HG02623 (cell line): Measurements from ENCODE around the gene RB1.
"Not testable (repeated sequence)": the region's sequence is repeated elsewhere in the genome, so short reads cannot be mapped to it uniquely, and the experiment has no call there.

Source experiments
- ATAC-seq: cut with Tn5 transposase; IDR thresholded peaks from one replicate; pipeline ENCODE4 v1.9.1; 2021; ENCODE audit warnings: moderate library complexity; ENCODE audit not compliant: unreplicated experiment

The RB1 gene

DNA sequence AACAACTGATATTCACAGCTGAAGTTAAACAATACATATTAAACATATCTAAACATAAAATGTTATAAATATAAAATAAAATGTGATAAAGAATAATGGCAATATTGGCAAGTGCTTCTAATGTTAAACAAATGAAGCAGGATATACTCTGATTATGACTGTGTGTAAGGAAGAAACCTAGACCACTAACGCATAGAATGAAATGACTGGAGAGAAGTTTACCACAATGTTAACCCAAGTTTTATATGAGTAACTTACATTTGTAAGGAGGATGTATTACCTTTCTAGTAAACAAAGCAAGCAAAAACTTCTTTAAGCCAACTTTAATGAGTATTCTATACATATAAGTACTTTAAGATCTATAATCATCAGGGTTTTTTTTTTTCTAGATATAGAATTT, 43.0 kb downstream of the RB1 start:
- no peak for ATAC-seq

DNA sequence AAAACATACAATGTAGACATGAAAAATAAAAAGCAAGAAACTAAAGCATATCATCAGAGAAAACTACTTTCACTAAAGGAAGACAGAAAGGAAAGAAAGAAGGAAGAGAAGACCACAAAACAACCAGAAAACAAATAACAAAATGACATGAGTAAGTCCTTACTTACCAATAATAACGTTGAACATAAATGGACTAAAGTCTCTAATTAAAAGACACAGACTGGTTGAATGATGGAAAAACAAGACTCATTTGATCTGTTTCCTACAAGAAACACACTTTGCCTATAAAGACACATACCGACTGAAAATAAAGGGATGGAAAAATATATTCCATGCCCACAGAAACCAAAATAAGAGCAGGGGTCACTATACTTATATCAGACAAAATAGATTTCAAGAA, 46.0 kb downstream of the RB1 start:
- ATAC-seq: no peak

DNA sequence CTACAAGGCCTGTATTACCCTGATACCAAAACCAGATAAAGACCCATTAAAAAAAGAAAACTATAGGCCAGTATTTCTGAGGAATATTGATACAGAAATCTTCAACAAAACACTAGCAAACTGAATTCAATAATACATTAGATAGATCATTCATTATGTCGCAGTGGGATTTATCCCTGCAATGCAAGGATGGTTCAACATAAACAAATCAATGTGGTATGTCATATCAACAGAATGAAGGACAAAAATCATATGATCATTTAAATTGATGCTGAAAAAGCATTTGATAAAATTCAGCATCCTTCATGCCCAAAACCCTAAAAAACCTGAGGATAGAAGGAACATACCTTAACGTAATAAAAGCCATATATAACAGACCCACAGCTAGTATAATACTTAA, 50.0 kb downstream of the RB1 start:
- ATAC-seq: no peak

DNA sequence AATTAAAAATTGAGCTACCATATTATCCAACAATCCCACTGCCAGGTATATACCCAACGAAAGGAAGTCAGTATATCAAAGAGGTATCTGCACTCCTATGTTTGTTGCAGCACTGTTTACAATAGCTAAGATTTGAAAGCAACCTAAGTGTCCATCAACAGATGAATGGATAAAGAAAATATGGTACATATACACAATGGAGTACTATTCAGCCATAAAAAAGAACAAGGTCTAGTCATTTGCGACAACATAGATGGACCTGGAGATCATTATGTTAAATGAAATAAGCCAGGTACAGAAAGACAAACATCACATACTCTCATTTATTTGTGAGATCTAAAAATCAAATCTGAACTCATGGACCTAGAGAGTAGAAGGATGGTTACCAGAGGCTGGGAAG, 52.0 kb downstream of the RB1 start:
- not testable (repeated sequence) for ATAC-seq

DNA sequence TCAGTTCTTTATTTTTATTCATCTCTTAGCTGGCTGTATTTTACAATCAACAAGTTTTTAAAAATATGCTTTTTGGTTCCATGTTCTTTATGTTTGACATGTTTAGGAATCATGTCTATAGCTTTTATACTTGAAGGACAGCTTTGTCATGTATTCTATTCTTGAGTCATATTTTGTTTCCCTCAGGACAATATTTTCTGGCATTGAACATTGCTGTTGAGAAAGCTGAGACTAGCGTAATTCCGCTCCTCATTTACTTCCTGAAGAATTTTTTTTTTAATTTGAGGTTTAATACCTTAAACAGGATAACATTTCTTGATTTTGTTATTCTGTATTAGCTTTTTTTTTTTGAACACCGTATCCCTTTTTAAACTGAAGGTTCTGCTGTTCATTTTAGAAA, 53.2 kb downstream of the RB1 start:
- ATAC-seq: no peak

DNA sequence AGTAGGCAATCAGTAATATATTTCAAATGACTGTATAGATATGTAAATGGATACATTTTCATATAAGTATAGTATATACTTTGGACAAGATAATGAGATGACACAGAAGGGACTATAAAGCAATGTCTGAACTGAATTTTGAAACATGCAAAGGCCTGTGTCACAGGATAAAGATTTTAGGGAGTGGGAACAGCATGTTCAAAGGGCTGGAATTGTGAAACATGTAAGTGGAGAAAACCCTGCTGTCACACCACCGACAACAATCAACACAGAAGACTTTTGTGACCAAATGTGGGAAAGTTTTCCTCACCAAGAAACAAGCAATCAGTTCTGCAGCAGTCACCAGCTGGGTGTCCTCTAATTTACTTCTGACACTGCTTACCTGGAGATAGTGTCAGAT, 66.4 kb downstream of the RB1 start:
- no peak for ATAC-seq

DNA sequence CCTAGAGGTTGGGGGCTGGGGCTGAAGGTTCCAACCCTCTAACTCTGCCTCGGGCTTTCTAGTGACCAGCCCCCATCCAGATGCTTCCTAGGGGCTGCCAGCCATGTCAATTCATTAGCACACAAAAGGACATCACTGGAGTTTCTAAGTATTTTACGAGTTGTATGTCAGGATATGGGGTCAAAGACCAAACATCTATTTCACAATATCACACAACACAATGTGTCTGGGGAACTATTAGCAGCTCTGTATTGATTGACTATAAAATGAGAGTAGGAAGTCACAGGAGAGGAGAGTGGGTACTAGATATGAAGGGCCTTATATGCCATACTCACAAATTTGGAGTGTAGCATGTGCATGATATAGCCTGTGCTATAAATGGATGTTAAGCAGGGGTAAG, 67.3 kb downstream of the RB1 start:
- no peak for ATAC-seq

DNA sequence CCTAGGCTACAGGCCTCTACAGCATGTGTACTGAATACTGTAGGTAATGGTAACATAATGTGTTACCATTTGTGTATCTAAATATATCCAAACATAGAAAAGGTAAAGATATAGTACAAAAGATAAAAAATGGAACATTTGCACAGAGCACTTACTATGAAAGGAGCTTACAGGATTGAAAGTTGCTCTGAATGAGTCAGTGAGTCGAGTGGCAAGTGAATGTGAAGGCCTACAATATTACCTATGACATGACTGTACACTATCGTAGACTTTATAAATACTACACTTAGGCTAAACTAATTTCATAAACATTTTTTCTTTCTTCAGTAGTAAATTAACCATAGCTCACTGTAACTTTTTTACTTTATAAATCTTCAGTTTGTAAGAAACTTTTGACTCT, 74.3 kb downstream of the RB1 start:
- no peak for ATAC-seq

DNA sequence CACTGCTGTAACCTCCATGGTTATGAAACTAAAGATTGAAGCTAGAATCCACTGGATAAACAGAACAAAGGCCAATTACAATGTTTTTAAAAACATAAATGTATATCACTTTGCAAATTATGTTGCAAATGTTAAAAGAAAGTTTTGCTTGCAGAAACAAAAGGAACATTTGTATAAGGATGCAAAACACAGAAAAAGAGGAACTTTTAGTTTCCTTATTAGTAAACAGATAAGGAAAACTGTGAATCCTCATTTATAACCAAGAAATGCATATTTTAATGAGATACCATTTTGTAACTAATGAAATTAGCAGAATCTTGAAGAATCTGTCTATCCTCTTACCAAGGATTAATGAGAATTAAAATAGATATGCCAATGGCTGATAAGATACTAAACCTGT, 77.0 kb downstream of the RB1 start:
- no peak for ATAC-seq

DNA sequence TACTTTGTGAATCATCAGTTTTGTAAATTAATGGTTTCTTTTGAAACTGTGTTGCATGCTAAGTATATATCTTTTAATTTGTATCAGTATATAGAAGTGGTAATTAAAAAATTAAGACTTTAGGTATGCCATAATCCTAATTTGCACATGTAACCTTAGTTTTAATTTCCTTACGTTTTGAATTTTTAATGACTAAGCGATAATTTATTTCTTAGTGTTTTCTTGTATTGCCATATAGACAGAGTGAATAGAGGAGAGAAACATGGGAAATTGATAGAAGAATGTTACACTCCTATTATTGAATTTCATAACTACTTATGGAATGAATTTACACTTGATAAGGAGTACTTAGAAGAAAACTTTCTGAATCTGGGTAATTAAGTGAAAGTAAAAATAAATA, 79.8 kb downstream of the RB1 start:
- ATAC-seq: no peak

DNA sequence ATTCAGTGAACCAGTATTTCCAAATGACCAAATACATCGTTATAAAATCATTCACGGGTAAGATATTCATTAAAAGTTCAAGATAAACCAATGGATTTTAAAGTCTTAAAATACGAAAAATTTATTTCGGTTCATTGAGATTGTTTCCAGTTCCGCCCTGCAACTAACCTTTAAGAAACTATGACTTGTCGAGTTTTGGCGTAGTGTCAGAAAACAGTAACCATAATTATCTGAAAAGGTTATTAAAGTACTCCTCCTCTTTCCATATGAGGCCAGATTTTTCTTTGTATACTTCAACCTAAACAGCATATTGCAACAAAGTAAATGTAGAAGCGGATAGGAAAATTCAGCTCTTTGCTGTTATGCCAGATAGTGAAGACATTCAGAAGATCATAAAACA, 83.3 kb downstream of the RB1 start:
- no peak for ATAC-seq

DNA sequence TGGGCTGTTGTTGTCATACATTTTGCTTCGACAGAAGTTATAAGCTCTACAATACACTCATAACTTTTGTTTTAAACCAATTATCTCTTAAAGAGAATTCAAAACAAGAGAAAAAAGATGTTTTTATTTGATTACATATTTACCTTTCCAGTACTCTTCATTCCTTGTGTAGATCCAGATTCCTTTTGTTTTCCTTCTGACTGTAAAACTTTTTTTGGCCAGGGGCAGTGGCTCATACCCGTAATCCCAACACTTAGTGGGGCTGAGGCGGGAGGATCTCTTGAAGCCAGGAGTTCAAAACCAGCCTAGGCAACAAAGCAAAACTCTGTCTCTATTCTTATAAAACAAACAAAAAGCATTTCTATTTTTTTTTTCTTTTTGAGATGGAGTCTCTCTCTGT, 87.7 kb downstream of the RB1 start:
- ATAC-seq: no peak

DNA sequence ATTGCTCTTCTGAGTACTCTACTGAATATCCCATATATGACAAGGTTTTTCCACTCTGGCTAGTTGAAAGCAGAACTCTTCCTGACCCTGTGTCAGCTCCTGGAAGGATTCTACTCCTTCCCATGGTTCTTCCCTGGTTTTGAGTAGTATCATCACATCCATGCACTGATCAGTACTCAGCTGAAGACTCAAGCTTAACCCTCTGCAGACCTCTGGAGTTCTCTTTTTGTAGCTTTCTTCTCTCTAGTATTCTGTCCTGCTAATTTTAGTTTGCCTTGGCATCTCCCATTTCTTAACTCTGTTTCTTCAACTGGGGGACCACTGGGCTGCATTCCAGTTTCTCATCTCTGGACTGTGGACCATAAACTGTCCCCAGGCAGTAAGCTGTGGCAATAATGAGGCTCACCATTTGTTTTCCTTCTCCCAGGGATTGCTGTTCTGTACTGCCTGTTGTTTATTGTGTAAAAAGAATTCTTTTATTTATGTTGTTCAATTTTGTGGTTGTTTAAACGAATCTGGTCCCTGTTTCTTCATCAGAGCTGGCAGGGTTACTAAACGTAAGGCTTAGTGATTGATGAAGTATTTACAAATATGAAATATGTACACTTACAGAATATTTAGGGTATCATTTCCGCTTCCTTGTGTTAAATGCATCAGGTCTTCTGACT, 89.6 kb downstream of the RB1 start:
- no peak for ATAC-seq

DNA sequence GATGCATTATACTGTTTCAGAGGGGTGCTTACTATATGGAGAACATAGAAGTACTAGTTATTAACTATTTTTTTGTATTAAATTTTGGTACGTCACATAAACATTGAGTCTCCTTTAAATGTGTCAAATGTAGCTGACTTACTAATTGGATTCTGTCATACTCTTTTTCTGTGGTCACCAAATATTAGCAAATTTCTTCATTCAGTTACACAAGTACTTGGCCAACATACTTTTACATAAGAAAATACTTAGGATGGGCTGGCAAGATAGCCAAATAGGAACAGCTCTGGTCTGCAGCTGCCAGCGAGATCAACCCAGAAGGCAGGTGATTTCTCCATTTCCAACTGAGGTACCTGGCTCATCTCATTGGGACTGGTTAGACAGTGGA, 90.1 kb downstream of the RB1 start:
- ATAC-seq: no peak

DNA sequence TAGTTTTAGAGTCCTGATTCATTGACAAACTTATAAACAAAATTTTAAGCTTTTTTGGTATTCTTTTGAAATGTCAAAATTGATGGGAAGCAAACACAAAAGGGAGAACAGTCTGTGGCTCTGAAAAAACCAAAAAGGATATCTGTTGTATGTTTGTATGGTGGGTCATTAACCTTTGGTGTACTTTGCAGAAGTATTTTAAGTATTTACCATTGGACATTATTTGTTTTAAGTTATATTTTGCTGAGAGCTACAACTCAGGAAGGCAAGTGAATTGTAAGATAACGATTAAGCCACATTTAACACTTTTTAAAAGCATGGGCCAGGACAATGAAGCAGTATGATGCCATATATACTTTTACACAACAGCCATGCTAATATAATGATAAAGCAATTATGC, 94.2 kb downstream of the RB1 start:
- ATAC-seq: no peak

DNA sequence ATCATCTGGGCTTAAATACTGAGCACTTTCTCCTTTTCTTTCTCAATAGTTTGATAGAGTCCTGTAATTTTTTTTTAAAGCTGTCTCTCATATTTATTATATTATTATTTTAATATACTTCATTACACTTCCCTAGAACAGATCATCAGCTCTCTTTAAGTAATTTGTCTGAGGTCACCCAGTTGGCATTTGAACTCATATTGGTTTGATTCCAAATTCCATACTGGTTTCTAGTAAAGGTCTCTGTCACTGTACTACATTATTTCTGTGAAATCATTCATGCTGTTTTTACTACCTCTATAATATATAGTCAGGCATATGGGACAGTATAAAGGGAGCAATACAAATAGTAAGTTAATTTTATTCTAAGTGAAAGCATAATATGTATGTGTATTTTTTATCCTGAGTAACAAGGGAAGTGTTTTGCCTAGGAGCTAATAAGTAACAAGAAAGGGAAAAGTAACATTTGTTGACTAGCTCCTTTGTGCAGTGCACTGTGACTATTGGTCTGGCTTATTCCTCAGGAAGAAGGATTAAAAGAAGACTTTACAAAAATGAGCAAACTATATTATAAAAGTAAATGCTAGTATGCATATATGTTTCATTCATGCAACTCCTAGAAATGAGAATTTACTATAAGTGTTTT, 95.0 kb downstream of the RB1 start:
- ATAC-seq: no peak

DNA sequence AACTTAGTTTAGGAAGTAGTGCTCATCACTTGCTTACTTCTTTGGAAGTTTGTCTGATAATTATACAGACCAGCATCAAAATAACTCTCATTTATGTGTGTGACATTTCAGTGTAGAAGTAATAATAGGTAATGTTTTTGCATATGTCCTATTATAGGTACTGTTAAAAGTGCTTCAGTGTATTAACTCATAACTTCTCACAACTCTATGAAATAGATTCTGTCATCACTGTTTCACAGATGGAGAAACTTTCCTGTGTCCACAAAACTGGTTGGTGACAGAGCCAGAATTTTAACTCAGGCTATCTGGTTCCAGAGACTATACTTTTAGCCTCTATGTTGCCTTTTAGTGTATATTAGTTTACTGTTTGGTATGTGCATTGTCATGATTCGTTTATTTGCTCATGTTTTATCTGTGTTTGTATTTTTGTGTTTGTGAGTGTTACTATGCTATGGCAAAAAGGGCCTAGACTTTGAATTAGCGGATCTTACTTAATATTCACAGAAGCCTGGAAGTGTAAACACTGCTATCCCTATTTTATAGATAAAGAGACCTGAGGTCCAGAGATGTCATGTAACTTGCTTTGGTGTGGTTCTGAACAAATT, 96.6 kb downstream of the RB1 start:
- no peak for ATAC-seq

DNA sequence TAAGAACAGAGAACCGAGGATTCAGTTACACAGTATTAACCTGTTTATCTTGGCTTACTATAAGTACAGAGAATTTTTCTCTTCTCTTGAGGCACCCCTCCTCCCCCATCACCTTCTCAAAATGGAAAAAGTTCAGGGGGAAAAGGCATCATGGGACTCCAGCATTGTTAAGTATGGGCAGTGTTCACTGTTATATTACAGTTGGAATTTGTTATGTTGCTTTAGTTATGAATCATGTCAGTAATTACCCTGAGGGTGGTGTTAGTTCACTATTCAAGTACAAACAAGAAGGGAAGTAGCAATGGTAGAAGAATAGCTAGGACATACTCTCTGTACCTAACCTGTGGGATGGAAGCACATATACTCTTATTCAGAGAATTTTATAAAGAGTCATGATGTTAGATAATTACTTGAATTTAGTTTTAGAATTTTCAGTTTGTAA, 97.3 kb downstream of the RB1 start:
- ATAC-seq: peak; percentile 48

DNA sequence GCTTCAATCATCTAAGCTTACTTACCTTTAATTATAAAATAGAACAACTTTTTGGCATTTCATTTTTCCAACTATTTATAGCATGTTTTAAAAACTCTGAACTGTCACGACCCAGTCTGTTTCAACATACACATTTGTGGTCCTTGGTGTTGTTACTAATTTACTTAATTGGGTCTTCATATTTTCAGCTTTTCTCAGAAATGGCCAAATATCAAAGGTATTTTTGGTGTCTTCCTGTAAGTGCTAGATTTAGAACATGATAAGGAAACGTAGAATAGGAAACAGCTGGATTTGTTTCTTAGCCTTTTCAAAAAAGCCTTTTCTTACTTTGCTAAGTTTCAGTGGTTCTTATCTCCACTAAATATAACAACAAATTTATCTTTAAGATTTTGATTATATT, 97.9 kb downstream of the RB1 start:
- no peak for ATAC-seq

DNA sequence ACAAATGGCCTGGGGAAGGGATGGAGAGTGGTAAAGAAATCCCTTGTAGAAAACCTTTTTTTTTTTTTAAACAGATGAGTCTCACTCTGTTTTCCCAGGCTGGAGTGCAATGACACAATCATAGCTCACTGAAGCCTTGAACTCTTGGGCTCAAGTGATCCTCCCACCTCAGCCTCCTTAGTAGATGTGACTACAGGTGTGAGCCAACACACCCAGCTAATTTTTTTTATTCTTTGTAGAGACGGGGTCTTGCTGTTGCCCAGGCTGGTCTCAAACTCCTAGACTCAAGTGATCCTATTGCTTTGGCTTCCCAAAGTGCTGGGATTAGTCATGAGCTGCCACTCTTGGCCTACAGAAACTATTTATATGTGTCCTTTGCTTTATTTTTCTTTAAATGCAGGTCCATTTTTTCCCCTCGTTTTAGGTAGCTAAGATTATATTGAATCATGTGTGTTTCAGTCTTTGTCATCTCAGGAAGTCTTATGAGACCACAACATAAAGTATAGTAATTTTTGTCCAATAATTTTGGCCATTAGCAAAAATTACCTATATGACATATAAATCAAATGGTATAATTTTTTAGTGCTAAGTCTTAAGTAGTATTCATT, 98.9 kb downstream of the RB1 start:
- ATAC-seq: no peak

DNA sequence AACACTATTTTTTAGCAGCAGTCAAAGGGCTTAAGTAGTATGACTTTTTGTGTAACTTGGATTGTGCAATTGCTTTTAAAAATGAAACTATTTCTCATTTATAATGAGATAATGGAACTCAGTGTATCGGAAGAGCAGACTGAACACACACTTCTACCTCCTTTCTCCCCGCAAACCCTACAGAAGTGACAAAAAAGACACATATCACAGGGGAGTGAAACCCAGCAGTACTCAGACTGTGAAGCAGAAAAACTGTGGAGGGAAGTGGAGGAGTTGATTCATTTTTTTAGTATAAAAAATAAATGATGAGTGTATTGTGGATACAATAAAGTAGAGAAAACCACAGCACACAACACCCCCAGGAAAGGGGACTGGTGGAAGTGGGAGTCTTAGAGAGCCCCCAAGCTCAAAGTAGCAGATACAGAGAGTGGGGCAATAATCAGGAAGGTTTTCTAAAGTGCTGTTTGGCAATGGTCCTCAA, 99.6 kb downstream of the RB1 start:
- peak; percentile 42 for ATAC-seq

DNA sequence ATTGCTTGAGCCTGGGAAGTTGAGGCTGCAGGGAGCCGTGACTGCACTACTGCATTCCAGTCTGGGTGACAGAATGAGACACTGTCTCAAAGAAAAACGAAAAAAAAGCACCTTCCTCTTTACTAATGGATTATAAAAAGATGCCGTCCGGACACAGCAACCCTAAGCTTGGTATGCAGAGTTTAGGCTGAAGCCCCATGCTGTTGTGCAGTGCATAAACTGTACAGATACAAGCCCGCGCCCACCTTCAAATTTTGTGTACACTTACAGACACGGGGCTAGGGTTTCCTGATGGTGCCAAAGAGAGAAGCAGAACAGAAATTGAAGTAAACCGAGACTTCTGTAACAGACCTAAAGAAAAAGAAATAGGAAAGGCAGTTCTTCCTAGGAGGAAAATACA, 100.4 kb downstream of the RB1 start:
- no peak for ATAC-seq
